Psoas muscle (tissue), 8 donors: ENCODE data around the gene FOXP1. TPM values are rescaled to one million over a fixed set of nuclear protein-coding genes. Genes with fewer than 3 reads are reported as not detected.

Experiments
- ATAC-seq, 4 donors: fragments of 200-7000 bp; cut with Tn5 transposase; one replicate each; pipeline ENCODE4 v1.9.1; 2020; ENCODE audit warnings: moderate library complexity in 3 of 4, mild to moderate bottlenecking in 2 of 4
- DNase-seq, 2 donors: peaks; one replicate each; pipeline ENCODE4 v3.0.0-alpha.2; 2020
- H3K27ac ChIP-seq: fragments of 200-600 bp; one replicate; pipeline ENCODE4 v1.8.0; 2022
- H3K27me3 ChIP-seq, 3 donors: fragments of 200-600 bp in 1 of 3; one replicate each; pipeline versions ENCODE4 v1.6.1 to v1.8.0; 2013 to 2022; ENCODE audit warnings: low read length in 2 of 3, mild to moderate bottlenecking in 2 of 3, moderate library complexity in 1 of 3; ENCODE audit not compliant: insufficient read depth in 3 of 3
- H3K36me3 ChIP-seq, 2 donors: fragments of 200-600 bp in 1 of 2; one replicate each; pipeline versions ENCODE4 v1.6.1 to v1.8.0; 2013 to 2022; ENCODE audit warnings: low read depth in 1 of 2, mild to moderate bottlenecking in 1 of 2, moderate library complexity in 1 of 2; ENCODE audit not compliant: insufficient read depth in 1 of 2
- H3K4me1 ChIP-seq: fragments of 200-600 bp; one replicate; pipeline ENCODE4 v1.8.0; 2022
- H3K4me3 ChIP-seq: fragments of 200-600 bp; one replicate; pipeline ENCODE4 v1.8.0; 2022; ENCODE audit warnings: mild to moderate bottlenecking
- H3K9me3 ChIP-seq: fragments of 200-600 bp; one replicate; pipeline ENCODE4 v1.8.0; 2022
- WGBS, 3 donors: extraction: QIAGEN DNeasy Blood & Tissue Kit; methylation state at CpG; one replicate each; pipeline versions ENCODE4 v1.1.6 to v1.1.7; 2013; 5-methylcytosine and 5-hydroxymethylcytosine counted together
- intact Hi-C, 2 donors: fragments of 100-400 bp; cut with DNase I; formaldehyde crosslinking; loops; one replicate each; pipeline versions ENCODE4 v1.11.0 to v1.14.2; 2022
- polyA plus RNA-seq, 3 donors: library from polyadenylated mRNA; stranded (reverse); fragments of 200-250 nt; gene quantifications; one replicate each; pipeline ENCODE4 v1.2.3, GENCODE V29; 2013
- total RNA-seq, 4 donors: library from RNA; stranded (reverse); fragmentation: NEBNext Ultra II Directional in 2 of 4; extraction: Animal tissue kit (Norgen Biotek cat#: 25700) in 2 of 4; gene quantifications; one replicate each; pipeline versions ENCODE4 v1.2.1 to v1.2.4, GENCODE V29; 2021 to 2023
- TF ChIP-seq, protein P1 (sequence below): fragments of 200-600 bp; IDR thresholded peaks from one replicate; pipeline ENCODE4 v1.8.0; 2022; ENCODE audit warnings: antibody characterized with exemption
- donor health status: healthy with polysubstance abuse.
- donor health status: DM: no; HTN: no; CAD: no; lungs with moderate emphysema.
- donor health status: Bipolar disorder and iron deficiency.
- donor health status: healthy.
- donor health status: DM: yes; HTN: yes; CAD: no.
- donor health status: DM: no; HTN: no; CAD: no.
- donor health status: DM: no; HTN: no; CAD: no.
- donor health status: DM: yes; HTN: yes; CAD: no.

The FOXP1 gene
- total and polyA plus RNA-seq, 7 donors = 2.6 to 26.4 (median 15.4) TPM

DNA sequence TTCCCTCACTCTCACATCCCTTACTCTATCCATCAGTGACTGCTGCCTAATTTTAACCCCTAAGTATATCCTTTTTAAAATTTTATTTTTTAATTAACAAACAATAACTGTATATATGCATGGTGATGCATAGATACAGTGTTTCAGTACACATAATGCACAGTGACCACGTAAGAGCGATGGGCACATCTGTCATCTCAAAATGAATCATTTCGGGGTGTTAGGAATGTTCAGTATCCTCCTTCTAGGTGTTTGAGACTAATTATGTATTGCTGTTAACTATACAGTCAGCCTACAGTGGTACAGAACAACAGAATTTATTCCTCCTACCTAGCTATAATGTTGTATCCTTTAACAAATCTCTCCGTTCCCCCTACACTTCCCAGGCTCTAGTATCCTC, 307.0 kb downstream of the FOXP1 start:
- WGBS, 3 donors = 96 to 98% (median 97%) methylated on average over 4 of the region's 4 CpGs
- Histone ChIP-seq H3K36me3 (no peaks in the 10 kb centered on the region), H3K4me3 (no peak overlapping the region), H3K9me3 (no peaks in the 10 kb centered on the region), H3K27me3 (no peaks in the 10 kb centered on the region), H3K4me1 (no peaks in the 10 kb centered on the region), H3K27ac (no peak overlapping the region)
- ATAC-seq (no peak), DNase-seq (no peak)
- TF ChIP-seq, protein P1, sequence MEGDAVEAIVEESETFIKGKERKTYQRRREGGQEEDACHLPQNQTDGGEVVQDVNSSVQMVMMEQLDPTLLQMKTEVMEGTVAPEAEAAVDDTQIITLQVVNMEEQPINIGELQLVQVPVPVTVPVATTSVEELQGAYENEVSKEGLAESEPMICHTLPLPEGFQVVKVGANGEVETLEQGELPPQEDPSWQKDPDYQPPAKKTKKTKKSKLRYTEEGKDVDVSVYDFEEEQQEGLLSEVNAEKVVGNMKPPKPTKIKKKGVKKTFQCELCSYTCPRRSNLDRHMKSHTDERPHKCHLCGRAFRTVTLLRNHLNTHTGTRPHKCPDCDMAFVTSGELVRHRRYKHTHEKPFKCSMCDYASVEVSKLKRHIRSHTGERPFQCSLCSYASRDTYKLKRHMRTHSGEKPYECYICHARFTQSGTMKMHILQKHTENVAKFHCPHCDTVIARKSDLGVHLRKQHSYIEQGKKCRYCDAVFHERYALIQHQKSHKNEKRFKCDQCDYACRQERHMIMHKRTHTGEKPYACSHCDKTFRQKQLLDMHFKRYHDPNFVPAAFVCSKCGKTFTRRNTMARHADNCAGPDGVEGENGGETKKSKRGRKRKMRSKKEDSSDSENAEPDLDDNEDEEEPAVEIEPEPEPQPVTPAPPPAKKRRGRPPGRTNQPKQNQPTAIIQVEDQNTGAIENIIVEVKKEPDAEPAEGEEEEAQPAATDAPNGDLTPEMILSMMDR = no peak
- intact Hi-C loops = no loop called here

DNA sequence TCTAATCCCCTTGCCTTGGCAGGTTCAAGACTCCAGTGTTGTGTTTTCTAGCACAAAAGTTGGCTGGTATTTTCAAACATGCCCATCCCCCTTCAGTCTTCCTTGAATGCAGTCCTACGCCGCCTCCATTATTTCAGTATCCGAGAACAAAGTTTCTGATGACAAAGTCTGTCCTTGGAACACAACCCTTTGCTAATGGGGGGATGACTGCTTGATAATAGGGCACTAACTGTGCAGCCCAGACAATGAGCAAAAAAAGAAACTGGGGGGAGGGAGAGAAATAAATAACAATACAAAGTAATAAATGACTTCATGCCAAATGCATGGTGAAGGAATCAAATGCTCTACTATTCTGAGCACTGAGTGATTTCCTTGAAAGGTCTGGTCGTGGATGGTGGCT, 310.1 kb downstream of the FOXP1 start:
- intact Hi-C loops = no loop called here
- TF ChIP-seq, protein P1 = no peak
- no peak overlapping the region for H3K4me3 ChIP-seq
- ATAC-seq (no peak), DNase-seq (no peak)
- no peak overlapping the region for H3K27ac ChIP-seq
- 95 to 98% (median 96%) methylated on average over 4 of the region's 4 CpGs for WGBS, 3 donors
- no peaks in the 10 kb centered on the region for H3K27me3 ChIP-seq
- no peaks in the 10 kb centered on the region for H3K36me3 ChIP-seq
- no peaks in the 10 kb centered on the region for H3K4me1 ChIP-seq
- no peaks in the 10 kb centered on the region for H3K9me3 ChIP-seq

DNA sequence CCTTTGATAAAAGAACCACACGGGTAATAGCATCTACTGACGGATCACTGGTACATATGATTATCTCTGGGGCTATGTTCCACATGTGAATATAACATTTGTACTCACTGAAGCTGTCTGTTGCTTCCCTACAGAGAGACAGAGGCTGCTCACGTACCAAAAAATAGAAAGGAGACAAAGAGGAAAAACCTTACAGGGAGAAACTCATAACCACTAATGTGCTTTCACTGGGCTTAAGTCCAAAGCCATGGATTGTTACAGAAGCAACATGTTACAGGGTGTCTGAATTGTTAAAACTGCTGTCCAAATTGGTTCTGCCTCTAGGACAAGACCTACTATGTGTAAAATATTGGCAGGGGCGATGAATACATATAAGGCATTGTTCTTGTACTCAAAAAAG, 311.9 kb downstream of the FOXP1 start:
- Histone ChIP-seq H3K27ac (no peak overlapping the region), H3K4me3 (no peak overlapping the region), H3K27me3 (no peaks in the 10 kb centered on the region), H3K36me3 (no peaks in the 10 kb centered on the region), H3K9me3 (no peaks in the 10 kb centered on the region), H3K4me1 (no peaks in the 10 kb centered on the region)
- intact Hi-C loops = no loop called here
- whole genome bisulfite sequencing, 3 donors = 83 to 90% (median 84%) methylated on average over 4 of the region's 4 CpGs
- no peak for ATAC-seq
- no peak for DNase-seq
- TF ChIP-seq, protein P1 = no peak

DNA sequence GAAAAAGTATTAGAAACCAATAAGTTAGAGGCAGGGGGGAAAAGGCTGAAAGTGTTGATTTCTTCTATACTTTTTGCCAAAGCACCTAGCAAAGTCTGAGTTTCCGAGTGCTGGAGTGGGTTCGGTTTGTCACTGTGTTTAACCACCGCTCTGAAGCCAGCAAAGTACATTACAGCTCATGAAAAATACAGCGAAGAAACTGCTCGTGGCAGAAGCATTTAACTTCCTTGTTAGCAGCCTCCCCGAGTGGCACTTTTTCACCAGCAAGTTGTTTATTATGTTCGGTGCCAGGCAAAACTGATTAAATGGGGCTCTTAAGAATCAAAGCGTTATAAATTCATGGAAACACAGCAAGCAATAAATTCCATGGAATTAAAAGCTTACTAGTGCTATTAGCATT, 313.6 kb downstream of the FOXP1 start:
- ATAC-seq = no peak
- no peaks in the 10 kb centered on the region for H3K4me1 ChIP-seq
- no peak overlapping the region for H3K27ac ChIP-seq
- TF ChIP-seq, protein P1 = no peak
- intact Hi-C loops = no loop called here
- H3K27me3 ChIP-seq = no peaks in the 10 kb centered on the region
- DNase-seq = no peak
- no peaks in the 10 kb centered on the region for H3K36me3 ChIP-seq
- no peak overlapping the region for H3K4me3 ChIP-seq
- no peaks in the 10 kb centered on the region for H3K9me3 ChIP-seq
- WGBS, 3 donors = 69 to 80% (median 70%) methylated on average over 8 of the region's 8 CpGs

DNA sequence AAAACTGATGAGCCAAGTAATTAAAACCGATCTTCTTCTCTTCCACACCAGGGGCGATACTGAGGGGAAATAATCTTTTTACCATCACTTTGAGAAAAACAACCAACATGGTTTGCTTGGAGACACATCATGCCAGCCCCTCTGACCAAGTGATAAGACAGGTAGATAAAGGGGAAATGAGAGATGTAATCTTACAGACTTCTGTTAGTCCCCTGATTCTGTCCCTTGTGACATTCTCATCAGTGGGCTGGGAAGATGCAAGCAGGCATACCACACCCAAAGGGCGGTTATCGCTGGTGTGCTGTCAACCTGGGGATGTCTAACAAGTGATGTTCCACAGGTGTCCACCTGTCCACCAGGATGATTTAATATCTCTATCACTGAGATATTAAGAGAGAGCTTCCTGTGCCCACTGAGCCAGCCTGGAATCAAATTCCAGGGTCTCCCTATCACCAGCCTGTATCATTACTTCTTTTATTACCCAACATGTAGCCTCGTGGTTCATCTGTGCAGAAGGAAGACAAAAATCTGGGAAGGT, 315.0 kb downstream of the FOXP1 start:
- DNase-seq (no peak), ATAC-seq (no peak)
- Histone ChIP-seq H3K4me3 (no peak overlapping the region), H3K9me3 (no peaks in the 10 kb centered on the region), H3K36me3 (no peaks in the 10 kb centered on the region), H3K27me3 (no peaks in the 10 kb centered on the region), H3K4me1 (no peaks in the 10 kb centered on the region), H3K27ac (no peak overlapping the region)
- TF ChIP-seq, protein P1 = no peak
- intact Hi-C loops = no loop called here
- 92 to 96% (median 95%) methylated on average over 5 of the region's 5 CpGs for WGBS, 3 donors
